MM.1S (cell line): Measurements from ENCODE around the gene CSPG5.

ENCODE experiments used
- EZH2 ChIP-seq: fragments of 300-600 bp; sonication (generic); optimal IDR thresholded peaks from 2 replicates; pipeline ENCODE3; 2017; ENCODE audit warnings: low read depth, mild to moderate bottlenecking, antibody characterized with exemption, low read length, mixed read lengths
- TF ChIP-seq, protein P1 (sequence below): fragments of 300-600 bp; sonication (generic); IDR thresholded peaks from 2 replicates; pipeline ENCODE4 v1.5.1; 2016; ENCODE audit warnings: antibody characterized with exemption, low read length, mixed read lengths

DNA sequence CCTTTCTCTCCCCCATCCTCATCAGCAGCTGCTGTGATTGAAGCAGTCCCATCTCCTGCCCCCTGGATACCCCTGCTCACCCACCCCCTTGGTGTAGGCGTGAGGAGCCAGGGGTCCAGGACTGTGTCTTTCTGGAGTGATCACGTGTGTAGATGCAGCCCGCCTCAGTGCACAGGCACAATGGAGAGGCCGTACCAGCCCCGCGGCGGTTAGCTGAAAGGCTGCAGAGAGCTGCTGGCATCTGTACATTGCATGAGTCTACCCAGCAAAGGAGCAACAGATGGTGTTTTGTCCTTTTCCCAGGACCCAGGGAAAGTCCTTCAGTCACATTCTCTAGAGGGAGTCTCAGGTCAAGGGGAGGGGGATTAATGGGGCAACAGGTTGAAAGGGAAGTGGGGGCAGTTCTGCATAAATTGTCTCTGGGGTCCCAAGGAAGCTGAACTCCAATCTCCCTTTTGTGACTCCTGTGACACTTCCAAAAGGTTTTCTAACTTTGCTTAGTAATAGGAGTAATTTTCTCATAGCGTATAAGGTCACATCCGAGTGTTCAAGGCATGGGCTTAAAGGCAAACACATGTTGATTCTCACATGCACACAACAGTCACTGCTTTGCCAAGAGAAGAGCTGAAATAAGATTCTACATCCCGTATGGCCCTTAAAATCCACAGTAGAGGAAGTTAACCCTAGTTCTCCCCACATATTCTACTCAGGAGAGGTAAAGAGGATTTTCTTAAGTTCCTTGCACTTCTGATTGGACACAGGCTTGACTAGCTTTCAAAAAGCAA, 7.1 kb downstream of the CSPG5 start:
- TF ChIP-seq, protein P1, sequence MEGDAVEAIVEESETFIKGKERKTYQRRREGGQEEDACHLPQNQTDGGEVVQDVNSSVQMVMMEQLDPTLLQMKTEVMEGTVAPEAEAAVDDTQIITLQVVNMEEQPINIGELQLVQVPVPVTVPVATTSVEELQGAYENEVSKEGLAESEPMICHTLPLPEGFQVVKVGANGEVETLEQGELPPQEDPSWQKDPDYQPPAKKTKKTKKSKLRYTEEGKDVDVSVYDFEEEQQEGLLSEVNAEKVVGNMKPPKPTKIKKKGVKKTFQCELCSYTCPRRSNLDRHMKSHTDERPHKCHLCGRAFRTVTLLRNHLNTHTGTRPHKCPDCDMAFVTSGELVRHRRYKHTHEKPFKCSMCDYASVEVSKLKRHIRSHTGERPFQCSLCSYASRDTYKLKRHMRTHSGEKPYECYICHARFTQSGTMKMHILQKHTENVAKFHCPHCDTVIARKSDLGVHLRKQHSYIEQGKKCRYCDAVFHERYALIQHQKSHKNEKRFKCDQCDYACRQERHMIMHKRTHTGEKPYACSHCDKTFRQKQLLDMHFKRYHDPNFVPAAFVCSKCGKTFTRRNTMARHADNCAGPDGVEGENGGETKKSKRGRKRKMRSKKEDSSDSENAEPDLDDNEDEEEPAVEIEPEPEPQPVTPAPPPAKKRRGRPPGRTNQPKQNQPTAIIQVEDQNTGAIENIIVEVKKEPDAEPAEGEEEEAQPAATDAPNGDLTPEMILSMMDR: no peak
- no peak for TF ChIP-seq EZH2
